Measurements from ENCODE around the gene ANKRD2.

The ANKRD2 gene

GRCh38 chr10:97534746-97535367 is 37.7 kb upstream of the ANKRD2 start:
- TF ChIP-seq Cebpa-rat (IDR thresholded peaks at IDR 0.05), result no peak
- H3K4me1 ChIP-seq, result no peaks in the 10 kb centered on the region
- H3K4me2 ChIP-seq, result no peak overlapping the region
- H4K20me1 ChIP-seq, result no peaks in the 10 kb centered on the region
- H3K36me3 ChIP-seq, result no peaks in the 10 kb centered on the region
- H3K9ac ChIP-seq, result no peak overlapping the region
- no peak overlapping the region for H3K4me3 ChIP-seq
- no peaks in the 10 kb centered on the region for H3K27me3 ChIP-seq
- H3K27ac ChIP-seq, result no peak overlapping the region
- peaks cover under 1% of the 10 kb centered on the region; the same call in 1 of the 2 replicates for H3K9me3 ChIP-seq

GRCh38 chr10:97537186-97537869 is 35.3 kb upstream of the ANKRD2 start:
- H3K4me2 ChIP-seq, result no peak overlapping the region
- H3K4me3 ChIP-seq, result no peak overlapping the region
- no peak for TF ChIP-seq Cebpa-rat (IDR thresholded peaks at IDR 0.05)
- no peak overlapping the region for H3K9ac ChIP-seq
- H3K9me3 ChIP-seq, result no peaks in the 10 kb centered on the region
- no peak overlapping the region for H3K27ac ChIP-seq
- H3K27me3 ChIP-seq, result no peaks in the 10 kb centered on the region
- H4K20me1 ChIP-seq, result no peaks in the 10 kb centered on the region
- H3K36me3 ChIP-seq, result no peaks in the 10 kb centered on the region
- H3K4me1 ChIP-seq, result peaks cover 6% of the 10 kb centered on the region

- no peaks in the 10 kb centered on the region for H3K9me3 ChIP-seq
- no peak for TF ChIP-seq Cebpa-rat (IDR thresholded peaks at IDR 0.05)
- H3K36me3 ChIP-seq, result no peaks in the 10 kb centered on the region
- H3K4me2 ChIP-seq, result no peak overlapping the region
- H4K20me1 ChIP-seq, result no peaks in the 10 kb centered on the region
- no peak overlapping the region for H3K27ac ChIP-seq
- peaks cover 17% of the 10 kb centered on the region for H3K4me1 ChIP-seq
- H3K9ac ChIP-seq, result no peak overlapping the region
- H3K4me3 ChIP-seq, result no peak overlapping the region
- no peaks in the 10 kb centered on the region for H3K27me3 ChIP-seq
Observed at GRCh38 chr10:97538411-97538810, 34.2 kb upstream of the ANKRD2 start.

- Histone ChIP-seq H3K27ac (no peak overlapping the region), H3K9me3 (no peaks in the 10 kb centered on the region), H4K20me1 (no peaks in the 10 kb centered on the region), H3K4me1 (peaks cover 21% of the 10 kb centered on the region), H3K4me3 (no peak overlapping the region), H3K4me2 (no peak overlapping the region), H3K27me3 (no peaks in the 10 kb centered on the region), H3K9ac (no peak overlapping the region), H3K36me3 (no peaks in the 10 kb centered on the region)
- TF ChIP-seq Cebpa-rat (IDR thresholded peaks at IDR 0.05), result no peak
Observed at GRCh38 chr10:97538839-97539238, 33.7 kb upstream of the ANKRD2 start.

- Histone ChIP-seq H3K36me3 (no peaks in the 10 kb centered on the region), H3K27me3 (no peaks in the 10 kb centered on the region), H3K4me2 (no peak overlapping the region), H4K20me1 (no peaks in the 10 kb centered on the region), H3K27ac (no peak overlapping the region), H3K9ac (no peak overlapping the region), H3K4me1 (peaks cover 22% of the 10 kb centered on the region), H3K9me3 (no peaks in the 10 kb centered on the region), H3K4me3 (no peak overlapping the region)
- TF ChIP-seq Cebpa-rat (IDR thresholded peaks at IDR 0.05), result no peak
Observed at GRCh38 chr10:97539523-97540200, 32.9 kb upstream of the ANKRD2 start.

GRCh38 chr10:97540669-97541500 is 31.7 kb upstream of the ANKRD2 start:
- no peaks in the 10 kb centered on the region for H3K36me3 ChIP-seq
- no peaks in the 10 kb centered on the region for H3K27me3 ChIP-seq
- TF ChIP-seq Cebpa-rat (IDR thresholded peaks at IDR 0.05), result no peak
- no peak overlapping the region for H3K4me2 ChIP-seq
- H3K9ac ChIP-seq, result no peak overlapping the region
- peaks cover 22% of the 10 kb centered on the region for H3K4me1 ChIP-seq
- H3K4me3 ChIP-seq, result no peak overlapping the region
- no peaks in the 10 kb centered on the region for H4K20me1 ChIP-seq
- H3K9me3 ChIP-seq, result no peaks in the 10 kb centered on the region
- no peak overlapping the region for H3K27ac ChIP-seq

- Histone ChIP-seq H4K20me1 (no peaks in the 10 kb centered on the region), H3K4me2 (peak overlapping the region; percentile 58), H3K4me3 (no peak overlapping the region), H3K27ac (peak overlapping the region; percentile 35; the same call in 1 of the 2 replicates), H3K27me3 (no peaks in the 10 kb centered on the region), H3K36me3 (no peaks in the 10 kb centered on the region), H3K9ac (0 out of 2 replicates have a peak overlapping the region, but pooled peaks have one; percentile 34), H3K4me1 (peaks cover 27% of the 10 kb centered on the region), H3K9me3 (no peaks in the 10 kb centered on the region)
- TF ChIP-seq Cebpa-rat (IDR thresholded peaks at IDR 0.05), result no peak
Observed at GRCh38 chr10:97542169-97543024, 30.2 kb upstream of the ANKRD2 start.

- Histone ChIP-seq H3K27ac (peak overlapping the region; percentile 35; the same call in 1 of the 2 replicates), H4K20me1 (no peaks in the 10 kb centered on the region), H3K4me3 (no peak overlapping the region), H3K4me2 (peak overlapping the region; percentile 58), H3K36me3 (no peaks in the 10 kb centered on the region), H3K9ac (0 out of 2 replicates have a peak overlapping the region, but pooled peaks have one; percentile 34), H3K9me3 (no peaks in the 10 kb centered on the region), H3K4me1 (peaks cover 28% of the 10 kb centered on the region), H3K27me3 (no peaks in the 10 kb centered on the region)
- TF ChIP-seq Cebpa-rat (IDR thresholded peaks at IDR 0.05), result no peak
Observed at GRCh38 chr10:97543025-97543546, 29.5 kb upstream of the ANKRD2 start.
